GM18511 (cell line): ENCODE data around the gene TESK1.
"Not testable (repeated sequence)": the region's sequence is repeated elsewhere in the genome, so short reads cannot be mapped to it uniquely, and the experiment has no call there.

Source experiments
- ATAC-seq: cut with Tn5 transposase; IDR thresholded peaks from one replicate; pipeline ENCODE4 v1.9.1; 2021; ENCODE audit warnings: mild to moderate bottlenecking, moderate library complexity; ENCODE audit not compliant: unreplicated experiment

Gene TESK1

GRCh38 chr9:35612843-35613242, 7.8 kb downstream of the TESK1 start:
- no peak for ATAC-seq

- ATAC-seq = no peak
These were observed 11.1 kb downstream of the TESK1 start for GRCh38 chr9:35615981-35616680.

- ATAC-seq = peak; percentile 29
These were observed 11.8 kb downstream of the TESK1 start for GRCh38 chr9:35616681-35617459.

DNA sequence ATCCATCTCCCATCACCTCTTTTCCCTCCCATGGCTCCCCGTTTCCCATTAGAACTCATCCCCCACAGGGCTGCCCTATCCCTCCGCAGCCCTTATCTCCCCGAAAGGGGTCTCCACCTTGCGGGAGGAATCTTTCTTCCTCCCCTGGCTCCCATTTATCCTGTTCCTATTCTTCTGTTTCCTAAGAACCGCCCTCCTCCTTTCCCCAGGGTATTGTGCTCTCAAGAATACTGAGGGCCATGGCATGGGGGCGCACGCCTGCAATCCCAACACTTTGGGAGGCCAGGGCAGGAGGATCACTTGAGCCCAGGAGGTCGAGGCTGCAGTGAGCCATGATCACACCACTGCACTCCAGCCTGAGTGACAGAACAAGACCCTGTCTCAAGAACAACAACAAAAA, 12.5 kb downstream of the TESK1 start:
- ATAC-seq = no peak

- ATAC-seq = no peak
These were observed 13.3 kb downstream of the TESK1 start, which contains the start of gene CD72 for GRCh38 chr9:35618325-35618727. Gene CD72 (minus strand): TSS chr9:35618413. CDS start chr9:35618303, 110 bp downstream.

- peak; percentile 58 for ATAC-seq
These were observed 14.1 kb downstream of the TESK1 start for GRCh38 chr9:35618854-35619799.

GRCh38 chr9:35619800-35620158, 14.7 kb downstream of the TESK1 start:
- ATAC-seq = peak; percentile 76

DNA sequence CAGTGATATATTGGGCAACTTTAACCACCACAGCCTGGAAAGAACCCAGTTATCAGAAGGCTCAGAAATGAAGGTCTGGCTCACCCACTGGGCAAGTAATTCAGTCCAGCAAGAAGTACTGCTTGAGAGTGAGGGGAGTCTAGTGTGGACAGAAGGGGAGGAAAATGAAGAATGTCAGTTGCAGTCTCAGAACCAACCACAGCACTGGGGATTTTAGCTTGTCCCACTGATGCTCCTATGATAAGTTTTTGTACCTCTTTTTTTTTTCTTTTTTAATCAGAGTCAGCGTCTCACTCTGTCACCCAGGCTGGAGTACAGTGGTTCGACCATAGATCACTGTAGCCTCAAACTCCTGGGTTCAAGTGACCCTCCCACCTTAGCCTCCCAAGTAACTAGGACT, 22.5 kb downstream of the TESK1 start:
- ATAC-seq = no peak

GRCh38 chr9:35628389-35628991, 23.4 kb downstream of the TESK1 start:
- ATAC-seq = no peak

DNA sequence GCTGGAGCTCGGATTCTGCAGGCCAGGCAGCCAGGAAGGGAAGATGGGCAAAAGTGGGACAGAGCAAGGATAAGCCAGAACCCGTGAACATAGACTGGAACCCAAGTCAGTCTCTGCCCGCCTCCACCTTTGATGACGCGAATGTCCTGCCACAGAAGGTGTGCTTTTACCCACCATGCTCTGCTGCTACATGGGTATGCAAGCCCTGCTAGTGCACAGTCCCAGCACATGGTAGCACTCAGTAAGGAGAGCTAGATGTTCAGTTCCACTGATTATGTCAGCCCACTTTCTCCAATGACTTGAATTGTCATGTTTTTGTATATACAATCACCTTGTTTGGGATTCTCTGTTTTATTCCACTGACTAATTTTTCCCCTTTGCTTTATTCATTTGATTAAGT, 24.5 kb downstream of the TESK1 start:
- no peak for ATAC-seq

- no peak for ATAC-seq
These were observed 30.7 kb downstream of the TESK1 start for GRCh38 chr9:35635730-35636129.

DNA sequence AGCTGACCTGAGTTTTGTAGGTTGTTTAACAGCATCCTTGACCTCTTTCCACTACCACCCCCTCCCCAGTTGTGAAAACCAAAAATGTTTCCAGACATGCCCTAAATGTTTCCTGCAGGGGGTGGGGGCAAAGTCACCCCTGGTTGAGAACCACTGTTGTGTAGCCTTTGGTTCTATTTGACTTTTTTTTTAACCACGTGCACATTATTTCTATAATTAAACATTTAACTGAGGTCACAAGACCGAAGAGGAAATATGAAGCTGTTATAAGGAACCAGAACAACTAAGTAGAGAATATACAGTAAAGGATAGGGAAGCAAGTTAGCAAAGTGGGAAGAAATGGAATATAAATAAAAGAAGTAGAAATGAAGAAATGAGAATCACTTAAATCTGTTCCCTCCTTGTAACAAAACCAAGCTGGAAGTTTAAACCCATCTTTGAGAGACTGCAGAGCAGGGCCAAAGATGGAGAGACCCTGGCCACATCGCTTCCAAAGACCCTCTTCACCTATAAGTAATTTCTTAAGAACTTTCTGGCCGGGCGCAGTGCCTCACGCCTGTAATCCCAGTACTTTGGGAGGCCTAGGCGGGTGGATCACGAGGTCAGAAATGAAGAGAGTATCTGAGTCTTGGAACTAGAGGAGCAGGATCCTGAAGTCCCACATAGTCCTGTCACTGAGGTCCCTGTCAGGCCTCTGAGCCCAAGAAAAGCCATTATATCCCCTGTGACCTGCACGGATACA, 31.2 kb downstream of the TESK1 start:
- no peak for ATAC-seq

DNA sequence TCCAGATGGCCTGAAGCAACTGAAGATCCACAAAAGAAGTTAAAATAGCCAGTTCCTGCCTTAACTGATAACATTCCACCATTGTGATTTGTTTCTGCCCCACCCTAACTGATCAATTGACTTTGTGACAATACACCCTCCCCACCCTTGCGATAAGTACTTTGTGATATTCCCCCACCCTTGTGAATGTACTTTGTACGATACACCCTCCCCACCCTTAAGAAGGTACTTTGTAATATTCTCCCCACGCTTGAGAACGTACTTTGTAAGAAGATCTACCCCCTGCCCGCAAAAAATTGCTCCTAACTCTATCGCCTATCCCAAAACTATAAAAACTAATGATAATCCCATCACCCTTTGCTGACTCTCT, 31.8 kb downstream of the TESK1 start:
- not testable (repeated sequence) for ATAC-seq

DNA sequence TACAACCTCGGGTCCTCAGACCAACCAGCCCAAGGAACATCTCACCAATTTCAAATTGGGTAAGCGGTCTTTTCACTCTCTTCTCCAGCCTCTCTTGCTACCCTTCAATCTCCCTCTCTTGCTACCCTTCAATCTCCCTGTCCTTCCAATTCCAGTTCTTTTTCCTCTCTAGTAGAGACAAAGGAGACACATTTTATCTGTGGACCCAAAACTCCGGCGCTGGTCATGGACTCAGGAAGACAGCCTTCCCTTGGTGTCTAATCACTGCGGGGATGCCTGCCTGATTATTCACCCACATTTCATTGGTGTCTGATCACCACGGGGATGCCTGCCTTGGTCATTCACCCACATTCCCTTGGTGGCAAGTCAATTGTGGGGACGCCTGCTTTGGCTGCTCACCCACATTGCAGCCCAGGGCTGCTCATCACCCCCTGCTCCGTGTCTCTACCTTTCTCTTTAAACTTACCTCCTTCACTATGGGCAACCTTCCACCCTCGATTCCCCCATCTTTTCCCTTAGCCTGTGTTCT, 32.4 kb downstream of the TESK1 start:
- not testable (repeated sequence) for ATAC-seq

GRCh38 chr9:35638751-35639150, 33.7 kb downstream of the TESK1 start:
- ATAC-seq = not testable (repeated sequence)

DNA sequence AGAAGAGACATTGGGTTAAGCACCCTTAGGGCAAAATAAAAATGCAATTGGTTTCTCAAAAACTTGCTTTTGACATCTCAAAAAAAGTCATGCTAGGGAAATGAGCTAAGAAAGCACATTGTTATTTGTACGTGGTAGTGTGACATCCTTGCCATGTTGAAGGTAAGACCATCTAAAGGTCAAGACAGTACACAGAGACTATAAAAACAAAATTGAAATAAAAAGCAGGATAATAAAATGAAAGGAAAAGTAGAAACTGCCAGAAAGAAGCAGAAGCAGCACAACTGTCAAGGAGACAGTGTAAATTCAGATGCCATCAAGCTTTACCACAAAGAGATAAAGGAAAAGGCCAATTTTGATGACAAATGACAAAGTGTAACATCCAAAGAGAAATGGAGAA, 34.2 kb downstream of the TESK1 start:
- not testable (repeated sequence) for ATAC-seq

DNA sequence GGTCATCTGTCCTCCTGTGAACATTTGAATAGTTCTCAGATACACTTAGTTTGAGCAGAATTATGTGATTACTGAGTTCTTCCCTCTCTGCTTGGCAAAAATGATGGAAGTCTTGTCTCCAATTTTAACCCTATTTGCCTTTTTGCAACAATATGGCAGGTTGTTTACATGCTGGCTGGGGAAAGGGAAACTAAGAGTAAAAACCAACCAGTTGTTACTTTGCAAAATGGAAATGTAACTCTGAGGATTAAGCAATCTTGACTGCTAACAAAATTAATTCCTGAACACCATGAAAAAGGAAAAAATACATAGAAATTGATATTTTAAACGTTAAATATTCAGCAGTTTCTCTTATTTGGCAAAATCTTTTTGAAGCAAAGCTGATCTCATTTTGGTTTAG, 34.6 kb downstream of the TESK1 start:
- ATAC-seq = no peak

DNA sequence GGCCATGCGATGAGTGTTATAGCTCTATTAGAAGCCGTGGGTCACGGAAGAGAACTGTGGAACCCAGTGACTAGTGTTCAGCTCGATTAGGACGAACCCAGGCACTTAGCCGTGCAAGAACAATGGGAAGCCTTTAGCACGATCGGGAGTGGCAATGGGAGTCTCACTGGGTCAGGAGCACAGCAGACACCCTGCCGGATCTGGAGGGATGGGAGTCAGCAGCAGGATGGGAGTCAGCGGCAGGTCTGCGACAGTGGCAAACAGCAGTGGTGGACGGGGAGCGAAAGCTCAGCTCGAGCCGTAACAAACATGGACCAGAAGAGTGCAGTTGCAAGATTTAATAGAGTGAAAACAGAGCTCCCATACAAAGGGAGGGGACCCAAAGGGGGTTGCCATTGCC, 35.4 kb downstream of the TESK1 start:
- not testable (repeated sequence) for ATAC-seq

GRCh38 chr9:35641478-35641877, 36.4 kb downstream of the TESK1 start:
- not testable (repeated sequence) for ATAC-seq

DNA sequence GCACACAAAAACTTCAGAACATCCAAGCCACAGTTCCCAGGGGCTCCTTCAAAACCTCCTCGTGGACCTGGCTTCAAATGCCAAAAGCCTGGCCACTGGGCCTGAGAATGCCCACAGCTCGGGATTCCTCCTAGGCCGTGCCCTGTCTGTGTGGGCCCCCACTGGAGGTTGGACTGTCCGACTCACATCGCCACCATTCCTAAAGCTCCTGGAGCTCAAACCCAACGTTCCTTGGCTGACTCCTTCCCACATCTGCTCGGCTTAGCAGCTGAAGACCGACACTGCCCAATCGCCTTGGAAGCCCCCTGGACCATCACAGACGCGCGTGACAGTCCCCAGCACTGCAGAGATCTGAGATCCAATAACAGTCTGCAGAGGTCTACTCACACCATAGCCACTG, 38.0 kb downstream of the TESK1 start:
- ATAC-seq = no peak
